Transverse colon (tissue), 3 donors: Measurements from ENCODE around the gene VCX3B.
"Not testable (repeated sequence)": the region's sequence is repeated elsewhere in the genome, so short reads cannot be mapped to it uniquely, and the experiment has no call there.

Source experiments
- EP300 ChIP-seq: sonication (generic); formaldehyde crosslinking; IDR thresholded peaks from one replicate; pipeline ENCODE4 v1.6.1; 2017; ENCODE audit warnings: antibody characterized with exemption, low read depth
- POLR2A ChIP-seq: fragments of 450-650 bp; IDR thresholded peaks from one replicate; pipeline ENCODE4 v1.6.1; 2016; ENCODE audit warnings: antibody characterized with exemption, mild to moderate bottlenecking, moderate library complexity
- TF ChIP-seq, protein P1 (sequence below), 5 experiments: fragments of 200-600 bp in 3 of 5; fragments of 450-650 bp in 2 of 5; sonication (generic) in 3 of 5; IDR thresholded peaks; 1 replicate in 2 of 5; 2 replicates in 3 of 5; pipeline ENCODE4 v1.5.1; 2016 to 2017; ENCODE audit warnings: antibody characterized with exemption in 5 of 5, inconsistent platforms in 3 of 5, mild to moderate bottlenecking in 2 of 5, moderate library complexity in 1 of 5

DNA sequence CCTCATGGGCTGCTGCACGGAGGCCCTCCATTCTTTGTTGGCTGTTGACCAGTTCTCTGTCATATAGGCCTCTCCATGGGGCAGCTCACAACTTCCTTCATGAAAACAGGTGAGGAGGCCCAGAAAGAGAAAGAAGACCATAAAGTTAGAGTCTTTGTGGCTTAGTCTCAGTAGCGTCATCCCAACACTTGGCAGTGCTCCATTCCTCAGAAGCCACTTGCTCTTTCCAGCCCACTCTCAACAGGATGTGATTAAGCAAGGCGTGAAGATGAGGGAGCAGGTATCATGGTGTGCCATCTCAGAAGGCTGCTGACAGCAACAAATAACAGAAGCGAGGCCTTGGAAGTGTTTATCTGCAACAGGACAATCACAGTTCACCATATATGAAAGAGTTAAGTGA lies 30.4 kb downstream of the VCX3B start:
- TF ChIP-seq, protein P1, sequence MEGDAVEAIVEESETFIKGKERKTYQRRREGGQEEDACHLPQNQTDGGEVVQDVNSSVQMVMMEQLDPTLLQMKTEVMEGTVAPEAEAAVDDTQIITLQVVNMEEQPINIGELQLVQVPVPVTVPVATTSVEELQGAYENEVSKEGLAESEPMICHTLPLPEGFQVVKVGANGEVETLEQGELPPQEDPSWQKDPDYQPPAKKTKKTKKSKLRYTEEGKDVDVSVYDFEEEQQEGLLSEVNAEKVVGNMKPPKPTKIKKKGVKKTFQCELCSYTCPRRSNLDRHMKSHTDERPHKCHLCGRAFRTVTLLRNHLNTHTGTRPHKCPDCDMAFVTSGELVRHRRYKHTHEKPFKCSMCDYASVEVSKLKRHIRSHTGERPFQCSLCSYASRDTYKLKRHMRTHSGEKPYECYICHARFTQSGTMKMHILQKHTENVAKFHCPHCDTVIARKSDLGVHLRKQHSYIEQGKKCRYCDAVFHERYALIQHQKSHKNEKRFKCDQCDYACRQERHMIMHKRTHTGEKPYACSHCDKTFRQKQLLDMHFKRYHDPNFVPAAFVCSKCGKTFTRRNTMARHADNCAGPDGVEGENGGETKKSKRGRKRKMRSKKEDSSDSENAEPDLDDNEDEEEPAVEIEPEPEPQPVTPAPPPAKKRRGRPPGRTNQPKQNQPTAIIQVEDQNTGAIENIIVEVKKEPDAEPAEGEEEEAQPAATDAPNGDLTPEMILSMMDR (IDR thresholded peaks at IDR 0.05), result not testable (repeated sequence)
- TF ChIP-seq EP300, POLR2A: not testable (repeated sequence)
